ENCODE data around the gene IP6K3.
A peak's percentile ranks its signal among the peaks of the same experiment; 100 is the strongest.

IP6K3 gene

DNA sequence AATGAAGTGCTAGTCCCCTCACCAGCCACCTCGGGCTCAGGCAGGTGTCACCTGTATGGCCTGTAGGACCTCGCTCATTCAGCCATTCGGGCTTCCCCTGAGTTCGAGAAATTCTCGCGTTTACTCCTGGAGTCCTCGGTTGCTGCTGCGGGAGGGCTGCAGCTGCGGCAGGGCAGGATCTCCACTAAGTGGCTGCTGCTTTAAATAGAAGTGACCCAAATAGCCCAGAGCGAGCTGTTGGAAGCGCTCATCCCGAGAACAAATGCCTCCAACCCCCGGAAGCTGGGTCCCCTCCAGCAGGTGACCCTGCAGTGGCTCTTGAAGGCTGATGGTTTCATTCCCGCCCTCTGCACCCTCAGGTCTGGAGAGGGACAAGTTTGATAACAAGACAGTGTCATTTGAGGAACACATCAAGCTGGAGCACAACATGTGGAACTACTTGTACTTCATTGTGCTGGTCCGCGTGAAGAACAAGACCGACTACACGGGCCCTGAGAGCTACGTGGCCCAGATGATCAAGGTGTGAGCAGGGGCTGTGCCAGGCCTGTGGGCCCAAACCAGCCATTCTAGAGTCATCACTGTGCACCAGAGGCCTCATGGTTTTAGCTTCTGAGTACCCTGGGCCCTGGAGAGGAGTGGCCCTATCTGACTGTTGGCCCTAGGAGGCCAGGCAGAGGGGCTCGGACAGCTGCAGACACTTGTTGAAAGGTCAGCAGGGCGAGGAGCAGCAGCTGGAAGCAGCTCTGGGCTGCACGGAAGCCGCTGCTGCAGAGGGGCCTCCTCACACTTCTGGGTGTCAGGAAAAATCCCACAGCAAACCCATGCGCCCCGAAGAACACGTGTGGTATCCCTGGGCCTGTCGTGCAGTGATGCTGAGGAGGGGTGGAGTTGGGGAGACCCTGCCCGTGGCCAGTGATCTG, 53.3 kb downstream of the IP6K3 start:
- DNase-seq (ENCODE audit: insufficient read length, low spot score) (no peak), FAIRE-seq (peak; percentile 4)

- no peak for DNase-seq (ENCODE audit: insufficient read length, low spot score)
- FAIRE-seq, result no peak
These were observed 53.9 kb downstream of the IP6K3 start for GRCh38 chr6:33692760-33693158.

GRCh38 chr6:33692078-33692759, 54.5 kb downstream of the IP6K3 start:
- DNase-seq (ENCODE audit: insufficient read length, low spot score) (no peak), FAIRE-seq (no peak)

DNA sequence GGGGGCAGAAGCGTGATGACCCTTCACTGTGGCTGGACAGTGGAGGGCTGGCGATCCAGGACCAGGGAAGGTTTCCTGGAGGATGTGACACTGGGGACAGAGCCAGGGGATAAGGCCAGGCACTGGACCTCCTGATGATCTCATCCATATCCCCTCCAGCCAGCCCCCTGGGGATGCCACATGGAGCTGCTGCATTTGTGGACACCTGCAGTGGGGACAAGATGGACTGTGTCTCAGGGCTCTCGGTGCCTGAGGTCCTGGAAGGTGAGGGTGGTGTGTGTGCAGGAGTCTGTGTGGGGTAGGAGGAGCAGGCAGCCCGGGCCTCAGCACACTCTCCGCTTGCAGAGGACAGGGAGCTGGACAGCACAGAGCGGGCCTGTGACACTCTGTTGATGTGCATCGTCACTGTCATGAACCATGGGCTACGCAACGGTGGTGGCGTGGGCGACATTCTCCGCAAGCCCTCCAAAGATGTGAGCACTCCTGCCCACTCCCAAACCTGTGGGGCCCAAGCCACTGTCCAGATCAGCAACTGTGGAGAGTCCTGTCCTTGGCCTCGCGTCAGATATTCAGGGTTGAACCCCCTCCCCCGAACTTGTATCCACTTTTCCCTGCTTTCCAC, 55.1 kb downstream of the IP6K3 start:
- FAIRE-seq, result peak; percentile 38

DNA sequence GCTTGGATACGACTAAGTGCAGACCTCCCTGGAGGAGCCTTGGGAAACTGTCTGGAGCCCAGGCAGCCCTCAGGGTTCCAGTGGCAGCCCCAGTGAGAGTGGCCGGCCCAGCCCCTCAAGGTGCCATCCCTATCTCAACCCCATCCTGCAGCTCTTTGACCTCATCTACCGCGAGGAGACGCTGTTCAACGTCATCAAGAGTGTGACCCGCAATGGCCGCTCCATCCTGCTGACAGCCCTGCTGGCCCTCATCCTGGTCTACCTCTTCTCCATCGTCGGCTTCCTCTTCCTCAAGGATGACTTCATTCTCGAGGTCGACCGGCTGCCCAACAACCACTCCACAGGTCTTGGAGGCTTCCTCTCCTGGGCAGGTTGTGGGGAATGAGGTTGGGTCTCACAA, 55.9 kb downstream of the IP6K3 start:
- DNase-seq (ENCODE audit: insufficient read length, low spot score) (no peak), FAIRE-seq (no peak)

More for the DNA sequence above, 55.1 kb downstream of the IP6K3 start:
- no peak for DNase-seq (ENCODE audit: insufficient read length, low spot score)

- FAIRE-seq (no peak), DNase-seq (ENCODE audit: insufficient read length, low spot score) (no peak)
These were observed 56.8 kb downstream of the IP6K3 start for GRCh38 chr6:33689879-33690278.

GRCh38 chr6:33689148-33689494, 57.6 kb downstream of the IP6K3 start:
- DNase-seq (ENCODE audit: insufficient read length, low spot score), result no peak
- FAIRE-seq, result no peak

GRCh38 chr6:33688451-33689147, 58.1 kb downstream of the IP6K3 start:
- FAIRE-seq, result no peak

GRCh38 chr6:33688006-33688405, 58.7 kb downstream of the IP6K3 start:
- FAIRE-seq (no peak), DNase-seq (ENCODE audit: insufficient read length, low spot score) (no peak)

More at GRCh38 chr6:33688451-33689147, 58.1 kb downstream of the IP6K3 start:
- no peak for DNase-seq (ENCODE audit: insufficient read length, low spot score)

GRCh38 chr6:33686981-33687975, 59.4 kb downstream of the IP6K3 start:
- FAIRE-seq (no peak), DNase-seq (ENCODE audit: insufficient read length, low spot score) (no peak)

GRCh38 chr6:33686225-33686924, 60.3 kb downstream of the IP6K3 start:
- FAIRE-seq (peak; percentile 76), DNase-seq (ENCODE audit: insufficient read length, low spot score) (no peak)

DNA sequence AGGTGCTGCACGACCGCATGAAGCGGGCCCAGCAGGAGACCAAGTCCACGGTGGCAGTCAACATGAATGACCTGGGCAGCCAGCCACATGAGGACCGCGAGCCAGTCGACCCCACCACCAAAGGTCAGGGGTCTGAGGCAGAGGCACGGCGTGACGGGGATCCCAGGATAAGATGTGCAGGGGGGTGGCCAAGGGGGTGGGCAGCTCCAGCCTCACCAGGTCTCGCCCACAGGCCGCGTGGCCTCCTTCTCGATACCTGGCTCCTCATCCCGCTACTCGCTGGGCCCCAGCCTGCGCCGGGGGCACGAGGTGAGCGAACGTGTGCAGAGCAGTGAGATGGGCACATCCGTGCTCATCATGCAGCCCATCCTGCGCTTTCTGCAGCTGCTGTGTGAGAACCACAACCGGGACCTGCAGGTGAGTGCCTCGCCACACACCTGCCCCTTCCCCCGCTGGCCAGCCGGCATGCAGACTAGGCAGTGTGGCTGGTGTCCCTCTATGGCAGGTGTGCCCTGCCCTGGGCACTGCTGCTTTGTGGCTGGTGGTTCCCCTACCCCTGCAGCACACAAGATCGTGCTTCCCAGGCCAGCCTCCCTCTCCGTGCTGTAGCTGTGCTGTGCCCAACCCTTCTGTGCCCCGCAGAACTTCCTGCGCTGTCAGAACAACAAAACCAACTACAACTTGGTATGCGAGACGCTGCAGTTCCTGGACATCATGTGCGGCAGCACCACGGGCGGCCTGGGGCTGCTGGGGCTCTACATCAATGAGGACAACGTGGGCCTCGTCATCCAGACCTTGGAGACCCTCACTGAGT, 61.1 kb downstream of the IP6K3 start:
- FAIRE-seq, result no peak

DNA sequence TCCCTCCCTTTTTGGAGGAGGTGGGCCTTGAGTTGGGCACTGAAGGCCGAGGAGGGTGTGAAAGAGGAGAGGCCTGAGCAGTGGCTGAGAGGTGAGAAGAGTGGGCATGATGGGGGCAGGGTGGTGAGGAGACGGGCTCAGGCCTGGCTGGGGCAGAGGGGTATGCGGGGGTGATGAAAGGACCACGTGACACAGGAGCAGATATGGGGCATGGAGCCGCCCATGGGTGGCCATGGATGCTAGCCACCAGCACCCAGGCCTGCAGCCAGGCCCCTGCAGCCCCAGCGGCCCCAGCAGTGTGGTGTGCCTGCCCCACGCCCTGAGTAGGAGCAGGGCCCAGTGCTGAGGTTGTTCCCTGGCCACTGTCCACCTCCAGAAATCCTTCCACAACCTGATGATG, 61.7 kb downstream of the IP6K3 start:
- FAIRE-seq (no peak), DNase-seq (ENCODE audit: insufficient read length, low spot score) (no peak)

More for the DNA sequence above, 61.1 kb downstream of the IP6K3 start:
- no peak for DNase-seq (ENCODE audit: insufficient read length, low spot score)

DNA sequence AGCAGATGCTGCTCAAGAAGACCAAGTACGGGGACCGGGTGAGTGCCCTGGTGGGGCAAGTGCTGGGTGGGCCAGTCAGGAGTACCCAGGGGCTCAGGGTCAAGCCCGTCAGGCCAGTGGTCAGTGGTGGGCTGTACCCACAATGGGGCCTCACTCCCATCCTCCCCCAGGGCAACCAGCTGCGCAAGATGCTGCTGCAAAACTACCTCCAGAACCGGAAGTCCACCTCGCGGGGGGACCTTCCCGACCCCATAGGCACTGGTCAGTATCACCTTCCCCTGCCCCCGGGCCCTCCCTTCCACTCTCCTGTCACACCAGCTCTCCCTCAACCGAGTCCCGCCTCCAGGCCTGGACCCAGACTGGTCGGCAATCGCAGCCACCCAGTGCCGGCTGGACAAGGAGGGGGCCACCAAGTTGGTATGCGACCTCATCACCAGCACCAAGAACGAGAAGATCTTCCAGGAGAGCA, 62.2 kb downstream of the IP6K3 start:
- FAIRE-seq (no peak), DNase-seq (ENCODE audit: insufficient read length, low spot score) (no peak)

GRCh38 chr6:33683576-33684427, 62.9 kb downstream of the IP6K3 start:
- DNase-seq (ENCODE audit: insufficient read length, low spot score), result no peak
- FAIRE-seq, result no peak

GRCh38 chr6:33683051-33683571, 63.6 kb downstream of the IP6K3 start:
- no peak for FAIRE-seq
- DNase-seq (ENCODE audit: insufficient read length, low spot score), result no peak

DNA sequence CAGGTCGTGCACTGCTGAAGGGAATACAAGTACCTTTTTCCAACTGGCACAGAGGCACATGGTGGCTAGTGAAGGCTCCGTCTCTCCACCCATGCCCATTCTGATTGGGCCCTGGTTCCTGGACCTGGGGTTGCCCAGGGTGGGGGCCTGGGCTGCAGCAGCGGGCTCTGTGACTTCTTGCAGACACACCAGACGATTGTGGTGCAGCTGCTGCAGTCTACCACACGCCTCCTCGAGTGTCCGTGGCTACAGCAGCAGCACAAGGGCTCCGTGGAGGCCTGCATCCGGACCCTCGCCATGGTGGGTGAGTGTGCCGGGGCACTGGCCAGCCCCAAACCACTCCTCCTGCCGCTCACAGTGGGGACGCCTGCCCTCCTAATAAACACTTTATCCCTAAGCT, 64.4 kb downstream of the IP6K3 start:
- no peak for FAIRE-seq
- DNase-seq (ENCODE audit: insufficient read length, low spot score), result no peak

Measured in HTR-8/SVneo (cell line).